SU-DHL-6 (cell line): ENCODE data around the gene C9orf152.

Source experiments
- CTCF ChIP-seq: fragments of 200-600 bp; sonication (generic); IDR thresholded peaks from one replicate; pipeline ENCODE4 v1.5.1; 2017; ENCODE audit warnings: antibody characterized with exemption, mild to moderate bottlenecking, low read length, moderate library complexity; ENCODE audit not compliant: insufficient read depth, poor library complexity, severe bottlenecking
- EZH2phosphoT487 ChIP-seq: fragments of 200-600 bp; sonication (generic), shearing (Covaris generic); conservative IDR thresholded peaks from 2 replicates; pipeline ENCODE4 v1.6.1; 2018; ENCODE audit warnings: mild to moderate bottlenecking, antibody characterized with exemption, low read length, moderate library complexity, mixed read lengths

GRCh38 chr9:110191615-110192014, 16.3 kb downstream of the C9orf152 start:
- TF ChIP-seq CTCF (no peak), EZH2phosphoT487 (no peak)
